Umbilical cord (tissue), 2 donors: Measurements from ENCODE around the gene LIX1L. TPM values are rescaled to one million over a fixed set of nuclear protein-coding genes. Genes with fewer than 3 reads are reported as not detected.
"Not testable (repeated sequence)": the region's sequence is repeated elsewhere in the genome, so short reads cannot be mapped to it uniquely, and the experiment has no call there.

Experiments
- DNase-seq: peaks from one replicate; pipeline ENCODE4 v3.0.0-alpha.2; 2015; ENCODE audit warnings: low spot score
- total RNA-seq: library from RNA; depleted of rRNA; stranded (reverse); fragments of >200 nt; gene quantifications from one replicate; pipeline ENCODE4 v1.2.3, GENCODE V29; 2014; ENCODE audit warnings: low replicate concordance; ENCODE audit not compliant: insufficient read depth

LIX1L gene
- total RNA-seq, 1 donor from 2014 or later, result 31.5 TPM

- DNase-seq, result no peak
Observed at GRCh38 chr1:145936247-145936646, 21.6 kb downstream of the LIX1L start.

- no peak for DNase-seq
Observed at GRCh38 chr1:145935708-145936107, 22.1 kb downstream of the LIX1L start.

GRCh38 chr1:145932522-145933009 is 25.3 kb downstream of the LIX1L start:
- DNase-seq, result not testable (repeated sequence)

- no peak for DNase-seq
Observed at GRCh38 chr1:145927916-145928643, 29.7 kb downstream of the LIX1L start.

- peak; percentile 99 for DNase-seq
Observed at GRCh38 chr1:145927063-145927886, 30.5 kb downstream of the LIX1L start, which contains the start of gene RBM8A. Gene RBM8A, minus strand, starts transcription at chr1:145927484. Its CDS starts 58 bp downstream, at chr1:145927426.

- no peak for DNase-seq
Observed at GRCh38 chr1:145926686-145927062, 31.1 kb downstream of the LIX1L start.

GRCh38 chr1:145922266-145922665 is 35.6 kb downstream of the LIX1L start:
- DNase-seq, result no peak

GRCh38 chr1:145920297-145920696 is 37.5 kb downstream of the LIX1L start:
- DNase-seq, result not testable (repeated sequence)

- peak; percentile 27 for DNase-seq
Observed at GRCh38 chr1:145918992-145919939, 38.6 kb downstream of the LIX1L start.

- DNase-seq, result peak; percentile 95
Observed at GRCh38 chr1:145918144-145918991, 39.4 kb downstream of the LIX1L start, which contains the start of gene PEX11B. Gene PEX11B, minus strand, starts transcription at chr1:145918717. Its CDS starts 29 bp downstream, at chr1:145918688.

GRCh38 chr1:145917595-145917994 is 40.2 kb downstream of the LIX1L start:
- DNase-seq, result no peak

- DNase-seq, result no peak
Observed at GRCh38 chr1:145916745-145917144, 41.1 kb downstream of the LIX1L start.

- no peak for DNase-seq
Observed at GRCh38 chr1:145912128-145912641, 45.6 kb downstream of the LIX1L start.

GRCh38 chr1:145908653-145909052 is 49.2 kb downstream of the LIX1L start:
- no peak for DNase-seq

- peak; percentile 52 for DNase-seq
Observed at GRCh38 chr1:145906954-145907753, 50.7 kb downstream of the LIX1L start.

GRCh38 chr1:145901312-145902021 is 56.4 kb downstream of the LIX1L start:
- no peak for DNase-seq

GRCh38 chr1:145898756-145899155 is 59.1 kb downstream of the LIX1L start:
- no peak for DNase-seq

- no peak for DNase-seq
Observed at GRCh38 chr1:145897969-145898368, 59.8 kb downstream of the LIX1L start.

GRCh38 chr1:145895471-145895870 is 62.3 kb downstream of the LIX1L start:
- DNase-seq, result no peak
